HG03575 (cell line): ENCODE data around the gene ZBTB7C.

Experiments used
- ATAC-seq: cut with Tn5 transposase; IDR thresholded peaks from one replicate; pipeline ENCODE4 v1.9.1; 2021; ENCODE audit not compliant: unreplicated experiment, insufficient number of reproducible peaks, low FRiP score; ENCODE audit errors: extremely low read depth

The ZBTB7C gene

GRCh38 chr18:48208432-48209140, 200.6 kb downstream of the ZBTB7C start:
- no peak for ATAC-seq

GRCh38 chr18:48207733-48208132, 201.4 kb downstream of the ZBTB7C start:
- no peak for ATAC-seq

GRCh38 chr18:48206887-48207286, 202.3 kb downstream of the ZBTB7C start:
- no peak for ATAC-seq

GRCh38 chr18:48203961-48204666, 205.1 kb downstream of the ZBTB7C start:
- ATAC-seq = no peak

GRCh38 chr18:48203288-48203945, 205.8 kb downstream of the ZBTB7C start:
- no peak for ATAC-seq

- ATAC-seq = no peak
Observed at GRCh38 chr18:48202350-48203260, 206.6 kb downstream of the ZBTB7C start.

GRCh38 chr18:48202006-48202348, 207.2 kb downstream of the ZBTB7C start:
- no peak for ATAC-seq

- ATAC-seq = no peak
Observed at GRCh38 chr18:48201337-48202005, 207.7 kb downstream of the ZBTB7C start.

GRCh38 chr18:48200631-48201336, 208.4 kb downstream of the ZBTB7C start:
- no peak for ATAC-seq

- no peak for ATAC-seq
Observed at GRCh38 chr18:48199399-48199798, 209.8 kb downstream of the ZBTB7C start.

- no peak for ATAC-seq
Observed at GRCh38 chr18:48197819-48198218, 211.4 kb downstream of the ZBTB7C start.

- no peak for ATAC-seq
Observed at GRCh38 chr18:48195787-48196186, 213.4 kb downstream of the ZBTB7C start.

- ATAC-seq = no peak
Observed at GRCh38 chr18:48194591-48195181, 214.5 kb downstream of the ZBTB7C start.

GRCh38 chr18:48193521-48194492, 215.4 kb downstream of the ZBTB7C start:
- no peak for ATAC-seq

- no peak for ATAC-seq
Observed at GRCh38 chr18:48192542-48192941, 216.6 kb downstream of the ZBTB7C start.

GRCh38 chr18:48191494-48191893, 217.7 kb downstream of the ZBTB7C start:
- ATAC-seq = no peak

- no peak for ATAC-seq
Observed at GRCh38 chr18:48190994-48191393, 218.2 kb downstream of the ZBTB7C start.
